K562 (cell line): ENCODE measurements around the gene OFD1. TPM values are rescaled to one million over a fixed set of nuclear protein-coding genes. Genes with fewer than 3 reads are reported as not detected.

ENCODE experiments used
- ZKSCAN3 ChIP-seq: fragments of 250-450 bp; sonication (Bioruptor Pico); IDR thresholded peaks from 2 replicates; pipeline ENCODE4 v1.4.0; 2020
- ZNF445 ChIP-seq: fragments of 250-450 bp; sonication (Bioruptor Pico); IDR thresholded peaks from 2 replicates; pipeline ENCODE4 v1.4.0; 2020; ENCODE audit warnings: low read depth, mild to moderate bottlenecking, moderate library complexity
- polyA plus RNA-seq, 8 experiments: library from polyadenylated mRNA; depleted of rRNA in 4 of 8; stranded (reverse) in 5 of 8; unstranded in 3 of 8; fragments of >200 nt; fragmentation: Nextera tagmentation in 2 of 8; fragmentation: Illumina TruSeq in 1 of 8; extraction: Ambion mirVana in 2 of 8; extraction: Trizol in 1 of 8; gene quantifications; 2 replicates each; pipeline versions ENCODE4 v1.2.1 to v1.2.3, GENCODE V29; 2011 to 2014; ENCODE audit warnings: inconsistent platforms in 1 of 8, missing spikeins in 1 of 8
- total RNA-seq, 7 experiments: library from RNA; depleted of rRNA in 6 of 7; stranded (reverse); fragments of >200 nt in 6 of 7; fragmentation: Illumina TruSeq in 2 of 7; extraction: Trizol in 2 of 7; gene quantifications; 2 replicates each; pipeline versions ENCODE4 v1.2.1 to v1.2.3, GENCODE V29; 2011 to 2021; ENCODE audit warnings: low replicate concordance in 1 of 7
- TF ChIP-seq, protein P1 (sequence below): fragments of 200-600 bp; sonication (generic); IDR thresholded peaks from one replicate; pipeline ENCODE4 v1.6.1; 2012; ENCODE audit warnings: mild to moderate bottlenecking, low read depth, low read length, inconsistent platforms

The OFD1 gene
- total and polyA plus RNA-seq, 9 of the 15 experiments (the other 6 are each of a cell fraction or from before 2014, with no cell fraction given), result 22.0 to 49.1 (median 30.2) TPM

- TF ChIP-seq ZKSCAN3 (CRISPR knock-in tag), result no peak
- TF ChIP-seq, protein P1, sequence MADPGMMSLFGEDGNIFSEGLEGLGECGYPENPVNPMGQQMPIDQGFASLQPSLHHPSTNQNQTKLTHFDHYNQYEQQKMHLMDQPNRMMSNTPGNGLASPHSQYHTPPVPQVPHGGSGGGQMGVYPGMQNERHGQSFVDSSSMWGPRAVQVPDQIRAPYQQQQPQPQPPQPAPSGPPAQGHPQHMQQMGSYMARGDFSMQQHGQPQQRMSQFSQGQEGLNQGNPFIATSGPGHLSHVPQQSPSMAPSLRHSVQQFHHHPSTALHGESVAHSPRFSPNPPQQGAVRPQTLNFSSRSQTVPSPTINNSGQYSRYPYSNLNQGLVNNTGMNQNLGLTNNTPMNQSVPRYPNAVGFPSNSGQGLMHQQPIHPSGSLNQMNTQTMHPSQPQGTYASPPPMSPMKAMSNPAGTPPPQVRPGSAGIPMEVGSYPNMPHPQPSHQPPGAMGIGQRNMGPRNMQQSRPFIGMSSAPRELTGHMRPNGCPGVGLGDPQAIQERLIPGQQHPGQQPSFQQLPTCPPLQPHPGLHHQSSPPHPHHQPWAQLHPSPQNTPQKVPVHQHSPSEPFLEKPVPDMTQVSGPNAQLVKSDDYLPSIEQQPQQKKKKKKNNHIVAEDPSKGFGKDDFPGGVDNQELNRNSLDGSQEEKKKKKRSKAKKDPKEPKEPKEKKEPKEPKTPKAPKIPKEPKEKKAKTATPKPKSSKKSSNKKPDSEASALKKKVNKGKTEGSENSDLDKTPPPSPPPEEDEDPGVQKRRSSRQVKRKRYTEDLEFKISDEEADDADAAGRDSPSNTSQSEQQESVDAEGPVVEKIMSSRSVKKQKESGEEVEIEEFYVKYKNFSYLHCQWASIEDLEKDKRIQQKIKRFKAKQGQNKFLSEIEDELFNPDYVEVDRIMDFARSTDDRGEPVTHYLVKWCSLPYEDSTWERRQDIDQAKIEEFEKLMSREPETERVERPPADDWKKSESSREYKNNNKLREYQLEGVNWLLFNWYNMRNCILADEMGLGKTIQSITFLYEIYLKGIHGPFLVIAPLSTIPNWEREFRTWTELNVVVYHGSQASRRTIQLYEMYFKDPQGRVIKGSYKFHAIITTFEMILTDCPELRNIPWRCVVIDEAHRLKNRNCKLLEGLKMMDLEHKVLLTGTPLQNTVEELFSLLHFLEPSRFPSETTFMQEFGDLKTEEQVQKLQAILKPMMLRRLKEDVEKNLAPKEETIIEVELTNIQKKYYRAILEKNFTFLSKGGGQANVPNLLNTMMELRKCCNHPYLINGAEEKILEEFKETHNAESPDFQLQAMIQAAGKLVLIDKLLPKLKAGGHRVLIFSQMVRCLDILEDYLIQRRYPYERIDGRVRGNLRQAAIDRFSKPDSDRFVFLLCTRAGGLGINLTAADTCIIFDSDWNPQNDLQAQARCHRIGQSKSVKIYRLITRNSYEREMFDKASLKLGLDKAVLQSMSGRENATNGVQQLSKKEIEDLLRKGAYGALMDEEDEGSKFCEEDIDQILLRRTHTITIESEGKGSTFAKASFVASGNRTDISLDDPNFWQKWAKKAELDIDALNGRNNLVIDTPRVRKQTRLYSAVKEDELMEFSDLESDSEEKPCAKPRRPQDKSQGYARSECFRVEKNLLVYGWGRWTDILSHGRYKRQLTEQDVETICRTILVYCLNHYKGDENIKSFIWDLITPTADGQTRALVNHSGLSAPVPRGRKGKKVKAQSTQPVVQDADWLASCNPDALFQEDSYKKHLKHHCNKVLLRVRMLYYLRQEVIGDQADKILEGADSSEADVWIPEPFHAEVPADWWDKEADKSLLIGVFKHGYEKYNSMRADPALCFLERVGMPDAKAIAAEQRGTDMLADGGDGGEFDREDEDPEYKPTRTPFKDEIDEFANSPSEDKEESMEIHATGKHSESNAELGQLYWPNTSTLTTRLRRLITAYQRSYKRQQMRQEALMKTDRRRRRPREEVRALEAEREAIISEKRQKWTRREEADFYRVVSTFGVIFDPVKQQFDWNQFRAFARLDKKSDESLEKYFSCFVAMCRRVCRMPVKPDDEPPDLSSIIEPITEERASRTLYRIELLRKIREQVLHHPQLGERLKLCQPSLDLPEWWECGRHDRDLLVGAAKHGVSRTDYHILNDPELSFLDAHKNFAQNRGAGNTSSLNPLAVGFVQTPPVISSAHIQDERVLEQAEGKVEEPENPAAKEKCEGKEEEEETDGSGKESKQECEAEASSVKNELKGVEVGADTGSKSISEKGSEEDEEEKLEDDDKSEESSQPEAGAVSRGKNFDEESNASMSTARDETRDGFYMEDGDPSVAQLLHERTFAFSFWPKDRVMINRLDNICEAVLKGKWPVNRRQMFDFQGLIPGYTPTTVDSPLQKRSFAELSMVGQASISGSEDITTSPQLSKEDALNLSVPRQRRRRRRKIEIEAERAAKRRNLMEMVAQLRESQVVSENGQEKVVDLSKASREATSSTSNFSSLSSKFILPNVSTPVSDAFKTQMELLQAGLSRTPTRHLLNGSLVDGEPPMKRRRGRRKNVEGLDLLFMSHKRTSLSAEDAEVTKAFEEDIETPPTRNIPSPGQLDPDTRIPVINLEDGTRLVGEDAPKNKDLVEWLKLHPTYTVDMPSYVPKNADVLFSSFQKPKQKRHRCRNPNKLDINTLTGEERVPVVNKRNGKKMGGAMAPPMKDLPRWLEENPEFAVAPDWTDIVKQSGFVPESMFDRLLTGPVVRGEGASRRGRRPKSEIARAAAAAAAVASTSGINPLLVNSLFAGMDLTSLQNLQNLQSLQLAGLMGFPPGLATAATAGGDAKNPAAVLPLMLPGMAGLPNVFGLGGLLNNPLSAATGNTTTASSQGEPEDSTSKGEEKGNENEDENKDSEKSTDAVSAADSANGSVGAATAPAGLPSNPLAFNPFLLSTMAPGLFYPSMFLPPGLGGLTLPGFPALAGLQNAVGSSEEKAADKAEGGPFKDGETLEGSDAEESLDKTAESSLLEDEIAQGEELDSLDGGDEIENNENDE, result no peak
- no peak for TF ChIP-seq ZNF445 (CRISPR knock-in tag)
- TF ChIP-seq, all 486 proteins: peak for 0
These were observed 17.6 kb upstream of the OFD1 start (continued) for GRCh38 chrX:13716905-13717304.
